Measurements from ENCODE around the gene MAPKAP1.

Gene MAPKAP1

DNA sequence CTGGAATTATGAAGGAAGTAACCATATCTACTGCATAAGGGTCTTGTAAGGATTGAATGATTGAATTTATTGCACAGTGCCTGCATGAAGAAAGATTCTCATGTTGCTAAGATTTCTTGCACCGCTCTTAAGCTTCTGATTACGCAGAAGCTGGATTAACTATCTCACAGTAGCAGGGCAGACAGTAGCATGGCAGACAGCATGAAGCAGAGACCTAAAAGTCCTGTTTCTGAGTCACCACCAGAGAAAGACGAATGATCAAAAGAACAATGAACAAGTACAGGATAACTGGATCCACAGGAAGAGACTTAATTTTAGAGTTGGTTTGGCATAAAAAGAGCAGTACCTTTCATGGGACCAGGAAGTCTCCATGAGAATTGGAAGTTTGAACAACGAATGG lies 142.4 kb downstream of the MAPKAP1 start:
- no peak for DNase-seq (ENCODE audit: low read depth)

DNA sequence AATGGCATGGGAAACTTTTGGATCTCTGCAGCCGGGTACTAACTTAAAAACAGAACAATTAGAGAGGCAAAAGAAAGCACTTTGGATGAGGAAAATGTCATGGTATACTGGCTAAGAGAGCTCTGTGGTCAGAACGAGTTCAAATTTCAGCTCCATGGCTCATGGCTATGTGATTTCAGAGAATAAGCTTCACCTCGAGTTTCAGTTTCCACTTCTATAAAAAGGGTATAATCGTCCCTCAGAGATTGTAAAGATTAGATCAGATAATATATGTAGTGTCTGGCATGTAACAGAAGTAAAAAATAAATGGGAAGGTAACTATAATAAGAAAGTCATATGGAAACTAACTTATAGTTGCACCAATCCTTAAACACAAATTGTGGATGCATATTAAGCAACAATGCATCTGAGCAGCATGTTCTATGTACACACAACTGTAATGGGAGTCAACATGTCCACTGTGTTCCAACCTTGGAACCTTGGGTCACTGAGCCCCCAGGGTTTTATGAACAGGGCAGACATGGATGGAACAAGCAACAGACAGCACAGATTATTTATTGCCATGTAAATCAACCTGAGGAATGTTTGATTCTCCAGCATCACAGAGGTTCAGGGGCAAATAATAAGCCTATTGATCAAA lies 145.4 kb downstream of the MAPKAP1 start:
- DNase-seq (ENCODE audit: low read depth), result no peak

DNA sequence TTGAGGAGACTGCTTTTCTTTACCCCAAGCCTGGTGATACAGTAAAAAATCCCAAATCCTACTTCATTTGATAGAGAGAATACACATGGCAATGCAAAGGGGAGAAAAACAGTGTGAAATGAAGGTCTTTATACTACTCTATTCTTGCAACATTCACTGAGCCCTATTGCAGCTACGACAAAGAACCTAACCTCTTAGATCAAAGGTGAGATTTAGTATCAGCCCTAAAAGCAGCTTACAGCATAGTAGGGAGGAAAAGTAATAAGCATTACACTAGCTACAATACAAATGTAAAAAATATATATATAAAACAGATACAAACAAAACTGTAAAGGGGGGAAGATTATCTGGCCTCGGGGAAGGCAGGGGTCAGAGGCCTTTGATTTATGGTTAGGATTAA lies 147.1 kb downstream of the MAPKAP1 start:
- no peak for DNase-seq (ENCODE audit: low read depth)

DNA sequence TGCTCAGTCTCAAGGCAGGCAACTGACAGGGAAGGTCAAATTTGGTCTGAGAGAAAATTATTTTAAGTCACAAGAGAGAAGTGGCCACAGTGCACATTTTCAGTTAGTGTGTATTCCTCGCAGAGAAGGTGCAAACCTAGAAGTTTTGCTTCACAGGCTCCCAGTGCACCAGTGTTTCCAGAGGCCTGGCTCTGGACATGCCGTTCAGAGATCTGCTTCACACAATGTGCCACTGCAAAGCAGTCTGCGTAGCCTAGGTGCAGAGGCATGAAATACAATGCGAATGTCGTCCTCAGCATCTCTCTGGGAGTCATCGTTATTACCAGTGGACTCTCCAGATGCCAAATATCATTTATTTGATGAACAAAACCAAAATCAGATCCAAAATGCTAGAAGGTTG lies 147.8 kb downstream of the MAPKAP1 start:
- no peak for DNase-seq (ENCODE audit: low read depth)

DNA sequence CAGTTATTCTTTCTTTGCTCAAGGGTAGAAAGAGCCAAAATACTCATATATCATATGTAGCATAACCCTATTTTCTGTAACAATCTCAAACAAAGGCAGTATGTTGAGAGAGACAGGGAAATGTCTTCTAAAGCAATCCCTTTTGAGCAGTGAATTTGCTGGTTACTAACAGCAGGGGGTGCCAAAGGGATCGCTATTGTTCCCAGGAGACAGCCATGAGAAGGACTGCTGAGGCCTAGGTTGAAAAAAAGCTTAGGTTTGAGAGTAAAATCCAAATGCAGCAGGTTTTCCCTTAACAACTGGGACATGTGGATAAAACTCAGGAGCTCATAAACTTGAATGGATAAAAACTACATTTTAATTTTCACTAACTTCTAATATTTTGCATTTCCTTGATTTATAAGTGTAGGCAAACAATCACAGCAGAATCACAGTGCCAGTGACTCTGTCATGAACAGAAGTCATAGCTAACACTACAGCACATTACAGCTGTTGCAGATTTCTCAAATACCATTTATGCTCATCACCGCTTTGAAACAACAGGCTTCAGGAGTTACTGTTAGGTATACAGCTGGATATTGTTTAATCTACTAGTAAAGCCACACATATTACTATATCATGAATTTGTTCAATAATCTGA lies 148.4 kb downstream of the MAPKAP1 start:
- peak; percentile 22 for DNase-seq (ENCODE audit: low read depth)

DNA sequence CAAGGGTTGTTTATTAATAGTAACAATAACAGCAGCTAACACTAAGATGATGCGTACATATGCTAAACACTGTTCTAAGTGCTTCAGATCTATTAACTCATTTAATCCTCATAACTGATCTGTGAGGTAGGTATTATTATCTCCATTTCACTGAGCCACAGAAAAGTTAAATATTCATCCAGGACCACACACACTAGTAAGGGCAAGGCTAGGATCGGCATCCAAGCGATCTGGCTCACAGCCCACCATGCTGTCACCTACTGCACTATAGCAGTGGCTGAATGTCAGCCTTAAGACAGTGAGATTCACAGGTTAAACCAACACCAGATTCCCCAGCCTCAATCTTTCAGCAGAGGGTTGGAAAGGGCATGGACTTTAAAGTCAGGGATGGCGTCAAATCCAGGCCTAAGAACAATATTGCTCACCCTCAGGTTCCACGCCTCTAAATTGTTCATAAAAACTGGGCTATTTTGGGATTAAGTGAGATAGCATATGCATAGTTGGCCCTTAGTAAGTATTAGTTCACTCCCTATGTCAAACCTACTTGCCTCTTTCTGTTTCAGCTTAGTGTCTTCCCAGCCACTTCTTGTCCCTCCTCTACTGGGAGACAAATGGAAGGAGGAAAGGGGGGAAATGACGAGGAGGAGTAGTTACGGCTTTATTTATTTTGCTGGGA lies 150.8 kb downstream of the MAPKAP1 start:
- DNase-seq (ENCODE audit: low read depth), result no peak

DNA sequence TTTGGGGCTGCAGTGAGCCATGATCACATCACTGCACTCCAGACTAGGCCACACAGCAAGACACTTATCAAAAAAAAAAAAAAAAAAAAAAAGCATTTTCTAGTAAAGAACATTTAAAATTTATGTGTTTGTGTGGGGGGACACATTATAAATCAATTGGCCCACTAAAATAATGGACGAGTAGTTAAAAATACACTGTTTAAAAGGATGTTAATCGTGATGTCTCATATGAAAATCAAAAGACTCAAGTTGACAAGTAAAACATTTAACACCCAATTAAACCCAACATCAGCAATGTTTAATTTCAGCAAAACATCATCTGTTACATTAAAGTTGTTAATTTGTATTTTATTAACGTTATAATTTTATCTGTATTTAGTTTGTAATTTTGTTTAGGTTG lies 152.3 kb downstream of the MAPKAP1 start:
- no peak for DNase-seq (ENCODE audit: low read depth)

DNA sequence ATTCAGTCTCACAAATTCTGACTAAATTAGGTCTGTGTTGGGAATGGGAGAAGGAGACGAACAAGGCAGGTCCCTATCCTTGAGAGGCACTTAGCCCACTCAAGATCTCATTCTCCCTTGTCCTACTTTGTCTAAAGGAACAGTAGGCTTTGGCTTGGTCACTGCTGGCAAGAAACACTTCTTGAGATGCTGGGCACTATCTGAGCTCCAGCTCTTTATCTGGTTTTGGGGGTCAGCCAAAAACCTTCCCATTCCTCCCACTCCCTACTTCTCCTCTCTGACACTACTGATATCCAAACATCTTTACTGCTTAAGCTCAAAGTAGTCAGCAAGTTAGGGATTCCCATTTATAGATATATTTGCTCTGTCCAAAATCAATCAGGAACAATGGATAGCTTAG lies 155.2 kb downstream of the MAPKAP1 start:
- no peak for DNase-seq (ENCODE audit: low read depth)

DNA sequence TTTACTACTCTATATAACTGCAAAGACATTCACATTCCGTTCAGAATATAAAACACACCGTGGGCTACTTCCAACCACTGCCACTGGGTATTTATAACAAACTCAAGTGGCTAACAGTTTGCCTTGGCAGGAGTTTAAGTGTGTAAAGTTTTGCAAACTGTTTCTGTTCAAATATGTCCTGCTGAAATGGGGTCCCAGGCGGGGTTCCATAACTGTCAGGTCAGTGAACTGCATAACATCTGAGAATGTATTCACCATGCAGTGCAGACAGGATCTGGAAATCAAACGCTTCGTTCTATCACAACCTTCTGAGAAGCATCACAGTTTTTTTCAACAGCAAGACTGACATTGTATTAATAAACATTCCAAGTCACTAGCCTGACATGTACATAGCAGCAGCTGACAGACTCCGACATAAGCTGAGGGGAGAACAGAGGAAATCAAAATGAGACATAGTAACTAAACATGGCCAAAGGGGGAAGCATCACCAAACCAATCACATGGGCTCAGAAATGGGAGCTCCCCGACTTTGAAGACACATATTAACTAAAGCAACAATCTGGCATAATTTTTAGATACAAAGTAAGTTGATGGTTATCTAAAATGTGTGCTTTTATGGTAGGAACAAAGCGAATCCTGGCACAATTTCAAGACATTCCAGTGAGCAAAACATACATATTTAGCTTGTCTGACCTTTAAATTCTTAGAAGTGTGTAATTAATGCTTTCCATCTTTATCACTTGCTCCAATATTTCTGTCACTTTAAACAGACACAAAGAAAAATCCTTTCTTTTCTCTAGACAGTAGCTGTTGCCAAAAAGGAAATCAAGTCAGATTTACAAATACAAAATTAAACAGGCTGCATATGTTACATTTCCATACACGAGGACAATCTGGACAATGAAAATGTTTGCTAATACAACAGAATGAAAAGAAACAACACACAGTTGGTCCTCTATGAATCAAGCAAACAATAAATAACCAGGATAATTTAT lies 156.8 kb downstream of the MAPKAP1 start:
- no peak for DNase-seq (ENCODE audit: low read depth)

DNA sequence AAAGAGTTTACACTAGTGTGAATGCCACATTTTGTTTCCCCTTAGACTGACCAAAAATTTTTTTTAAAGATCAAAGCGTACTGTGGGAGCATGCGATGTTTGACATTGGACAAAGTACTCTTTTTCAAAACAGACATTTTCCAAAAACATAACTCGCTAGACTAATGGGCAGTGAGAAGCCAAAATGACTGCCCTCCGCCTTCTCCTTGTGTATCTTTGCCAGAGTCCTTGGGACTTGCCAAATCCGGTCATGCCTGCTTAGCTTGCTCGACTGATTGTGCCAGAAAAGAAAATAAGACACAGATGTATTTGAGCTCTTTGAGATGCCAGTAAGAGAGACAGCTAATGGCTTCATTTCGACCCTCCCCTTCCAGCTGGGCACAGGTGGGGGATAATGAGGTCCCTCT lies 157.5 kb downstream of the MAPKAP1 start:
- no peak for DNase-seq (ENCODE audit: low read depth)

DNA sequence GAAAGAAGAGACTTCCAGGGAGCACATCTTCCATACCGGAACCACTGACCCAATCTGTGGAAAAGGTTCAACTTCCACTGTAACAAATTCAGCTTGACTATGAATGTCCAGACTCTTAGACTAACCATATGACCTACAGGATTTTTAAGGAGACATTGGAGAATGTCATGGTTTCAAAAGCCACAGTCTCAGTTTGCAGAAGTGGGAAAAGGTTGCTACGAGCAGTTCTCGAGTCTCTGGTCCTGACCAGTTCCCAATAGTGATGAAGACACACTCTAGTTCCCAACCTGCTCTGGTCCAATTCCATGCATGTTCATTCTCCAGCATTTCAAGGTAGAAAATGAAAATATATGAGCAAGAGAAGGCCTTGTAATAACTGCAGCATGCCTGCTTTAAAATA lies 158.0 kb downstream of the MAPKAP1 start:
- no peak for DNase-seq (ENCODE audit: low read depth)

DNA sequence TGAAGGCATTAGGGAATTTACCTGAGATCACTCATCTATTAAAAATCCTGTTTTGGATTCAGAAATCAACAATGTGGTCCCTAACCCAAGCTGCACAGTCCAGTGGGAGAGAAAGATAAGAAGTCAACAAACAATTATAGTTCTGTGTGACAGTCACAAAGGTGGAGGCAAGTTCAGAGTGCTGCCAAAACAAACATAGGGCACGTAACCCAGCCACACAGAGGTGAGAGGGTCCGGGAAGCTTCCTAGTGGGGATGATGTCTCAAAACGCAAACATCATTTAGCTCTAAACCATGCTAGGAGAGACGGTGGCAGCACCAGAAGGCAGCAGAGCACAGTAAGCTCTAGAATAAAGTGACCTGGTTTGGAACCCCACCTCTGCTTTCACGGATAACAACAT lies 158.9 kb downstream of the MAPKAP1 start:
- DNase-seq (ENCODE audit: low read depth), result no peak

DNA sequence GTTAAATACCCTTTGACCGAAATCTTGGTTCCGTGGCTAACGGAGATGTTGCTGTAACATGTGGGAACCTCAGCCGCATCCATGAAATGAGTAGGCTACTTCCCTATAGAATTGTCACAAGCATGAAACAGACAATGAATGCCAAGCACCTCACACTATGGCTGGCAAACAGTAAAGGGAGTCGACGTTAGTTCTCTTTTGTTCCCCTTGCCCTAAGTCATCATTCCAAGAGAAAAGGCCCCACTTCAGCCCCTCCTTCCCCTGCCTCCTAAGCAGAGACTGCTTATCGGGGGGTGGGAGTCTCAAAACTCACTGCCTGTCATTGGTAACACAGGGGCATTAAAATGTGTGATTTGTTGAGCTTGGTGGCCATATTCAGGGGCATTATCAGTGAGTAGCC lies 159.6 kb downstream of the MAPKAP1 start:
- DNase-seq (ENCODE audit: low read depth), result no peak

DNA sequence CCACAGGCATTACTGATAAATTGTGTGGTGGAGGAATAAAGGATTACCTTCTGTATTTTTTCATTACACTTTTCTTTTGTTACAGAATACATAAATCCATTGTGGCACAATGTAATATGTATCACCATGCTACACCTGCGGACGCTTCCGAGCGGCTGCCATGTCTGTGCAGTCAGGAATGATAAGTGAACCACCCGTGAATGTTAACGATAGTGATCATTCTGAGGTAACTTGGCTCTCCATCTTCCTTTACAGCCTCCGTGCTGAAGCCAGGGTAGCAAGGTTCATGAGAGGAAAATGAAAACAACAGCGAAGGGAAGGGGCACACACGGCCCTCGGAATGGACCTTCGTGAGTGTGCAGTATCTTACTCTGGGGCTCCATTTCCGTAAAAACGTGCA lies 161.2 kb downstream of the MAPKAP1 start:
- DNase-seq (ENCODE audit: low read depth), result no peak

DNA sequence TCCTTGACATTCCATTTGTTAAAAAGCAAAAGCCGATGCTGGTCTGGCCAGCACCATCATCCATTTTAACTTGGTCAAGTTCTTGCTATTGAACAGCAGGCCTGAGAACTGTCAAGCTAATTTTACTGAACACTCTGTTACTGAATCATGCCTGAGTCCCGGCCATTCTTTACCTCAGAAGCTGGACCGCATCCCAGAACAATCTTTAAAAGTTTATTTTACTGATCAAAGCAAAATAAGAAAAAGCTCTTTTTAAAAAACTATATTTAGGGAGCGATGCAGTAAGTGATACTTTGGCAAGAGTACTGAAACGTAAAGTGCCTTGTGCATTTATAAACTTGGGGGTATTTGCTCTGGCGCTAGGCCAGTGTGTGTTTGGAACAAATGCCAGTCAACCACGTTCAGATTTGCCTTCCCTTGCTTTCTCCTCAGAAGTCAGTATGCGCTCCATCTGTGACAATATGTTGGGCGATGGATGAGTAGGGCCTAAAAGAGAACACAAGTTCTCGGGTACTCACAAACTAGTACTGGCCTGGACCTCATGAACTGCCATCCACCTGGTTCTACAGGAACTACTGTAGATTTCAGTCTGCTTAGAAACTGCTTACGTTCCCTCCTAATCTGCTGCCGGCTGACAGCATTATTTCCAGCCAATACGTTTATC lies 161.9 kb downstream of the MAPKAP1 start:
- DNase-seq (ENCODE audit: low read depth), result no peak

DNA sequence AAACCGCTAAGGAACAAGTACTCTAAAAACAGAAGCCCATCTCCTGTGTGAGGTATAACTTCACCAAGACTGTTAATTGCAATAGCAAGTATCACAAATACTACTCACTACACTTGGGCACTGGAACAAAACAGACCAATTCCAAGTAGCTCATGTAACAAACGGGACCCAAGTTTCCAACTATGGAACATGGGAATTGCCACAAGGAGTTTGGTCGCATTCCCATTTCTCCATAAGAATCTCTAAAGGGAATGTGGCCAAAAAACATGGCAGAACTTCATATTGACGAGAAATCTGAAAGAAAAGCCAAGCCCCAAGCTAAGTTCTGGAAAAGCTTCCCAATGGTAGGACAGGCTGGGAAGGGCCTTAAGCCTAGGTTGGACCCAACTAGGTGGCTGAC lies 162.5 kb downstream of the MAPKAP1 start:
- no peak for DNase-seq (ENCODE audit: low read depth)

DNA sequence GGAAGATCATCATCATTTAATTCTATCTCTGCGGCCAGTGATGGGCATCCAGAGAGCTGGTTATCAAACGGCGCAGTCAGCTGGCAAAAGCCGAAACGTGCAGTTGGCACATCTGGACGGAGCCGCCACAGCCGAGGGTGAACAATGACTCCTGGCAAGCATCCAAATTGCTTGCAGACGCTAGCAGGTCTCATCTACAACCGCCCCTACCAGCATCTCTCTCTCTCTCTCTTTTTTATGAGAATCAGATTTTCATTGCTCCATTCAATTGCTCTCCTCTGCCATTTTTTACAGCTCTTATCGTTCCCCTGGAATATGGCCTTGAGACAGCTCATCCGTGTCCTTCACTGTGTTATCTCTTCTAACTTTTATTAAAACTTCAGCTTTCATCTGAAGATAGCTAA lies 165.2 kb downstream of the MAPKAP1 start:
- no peak for DNase-seq (ENCODE audit: low read depth)

DNA sequence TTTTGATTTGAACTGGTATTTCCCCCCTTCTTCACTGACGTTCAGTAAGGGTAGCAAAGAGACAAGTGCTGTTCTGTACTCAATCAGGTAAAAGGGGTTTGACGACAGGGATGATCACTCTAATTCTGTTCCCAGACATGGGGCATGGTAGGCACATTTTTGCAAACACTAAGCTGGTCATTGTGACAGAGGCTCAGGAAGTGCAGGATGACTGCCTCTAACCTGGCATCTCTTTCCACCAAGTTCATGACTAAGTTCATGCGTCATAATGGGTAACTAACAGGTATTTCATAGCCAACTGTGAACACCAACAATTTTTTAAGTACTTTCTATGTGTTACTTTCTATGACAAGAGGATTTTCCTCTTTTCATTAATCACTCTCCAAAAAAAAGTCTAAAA lies 166.5 kb downstream of the MAPKAP1 start:
- no peak for DNase-seq (ENCODE audit: low read depth)

DNA sequence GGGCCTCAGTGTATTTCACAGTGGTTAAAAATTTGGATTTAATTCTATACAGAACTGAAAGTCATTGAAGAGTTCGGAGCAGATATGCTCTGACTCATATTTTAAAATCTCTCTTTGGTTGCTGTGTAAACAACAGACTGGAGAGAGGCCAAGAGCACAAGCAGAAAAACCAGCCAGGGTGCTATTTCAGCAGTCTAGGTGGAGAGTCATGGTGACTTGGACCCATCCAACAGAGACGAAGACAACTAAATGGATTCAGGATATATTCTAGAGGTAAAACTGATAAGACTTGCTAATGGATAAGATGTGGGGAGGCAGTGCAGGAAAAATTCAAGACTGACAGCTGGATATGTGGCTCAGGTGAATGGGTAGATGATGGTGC lies 168.9 kb downstream of the MAPKAP1 start:
- DNase-seq (ENCODE audit: low read depth), result no peak

DNA sequence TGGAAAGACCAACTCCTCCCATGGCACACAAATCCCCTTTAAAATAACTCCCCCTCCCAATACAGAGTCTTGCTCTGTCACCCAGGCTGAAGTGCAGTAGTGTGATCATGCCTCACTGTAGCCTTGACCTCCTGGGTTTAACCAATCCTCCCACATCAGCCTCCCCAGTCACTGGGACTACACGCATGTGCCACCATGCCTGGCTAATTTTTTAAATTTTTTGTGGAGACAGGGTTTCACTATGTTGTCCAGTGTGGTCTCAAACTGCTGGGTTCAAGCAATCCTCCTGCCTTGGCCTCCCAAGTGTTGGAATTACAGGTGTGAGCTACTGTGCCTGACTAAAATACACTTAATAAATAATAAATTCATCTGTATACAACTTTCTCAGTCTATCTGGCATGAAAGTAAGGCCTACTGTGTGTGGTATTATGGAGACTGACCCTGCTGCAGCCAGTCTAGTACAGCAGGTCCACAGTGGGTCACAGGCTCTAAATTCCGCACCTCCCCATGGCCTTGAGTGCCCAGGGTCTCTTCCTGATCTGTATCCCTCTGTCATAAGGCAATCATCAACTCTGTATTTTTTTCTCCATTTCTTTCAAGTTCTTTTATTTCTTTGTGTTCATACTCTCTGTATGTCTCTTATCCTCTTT lies 169.4 kb downstream of the MAPKAP1 start:
- no peak for DNase-seq (ENCODE audit: low read depth)

DNA sequence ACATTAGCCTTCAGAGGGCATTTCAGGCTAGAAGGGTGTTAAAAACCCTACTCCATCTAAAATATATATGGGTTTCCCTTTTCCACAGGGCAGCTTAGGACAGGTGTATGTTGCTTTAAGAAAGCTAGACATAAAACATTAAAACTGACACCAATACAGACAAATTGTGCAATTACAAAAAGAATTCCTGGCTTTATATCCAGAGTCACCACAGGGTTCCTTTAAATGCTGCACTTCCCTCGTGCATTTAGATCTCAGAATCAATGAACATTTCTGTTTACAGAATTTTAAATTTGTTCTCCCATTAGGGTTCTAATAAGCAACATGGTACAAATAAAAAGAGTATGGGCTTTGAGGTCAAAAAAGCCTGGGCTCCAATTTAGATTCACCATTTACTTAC lies 170.2 kb downstream of the MAPKAP1 start:
- DNase-seq (ENCODE audit: low read depth), result no peak
